ENCODE data around the gene PCBP1.
"Not testable (repeated sequence)": the region's sequence is repeated elsewhere in the genome, so short reads cannot be mapped to it uniquely, and the experiment has no call there.

PCBP1 gene

GRCh38 chr2:70099270-70099669, 12.0 kb downstream of the PCBP1 start:
- DNase-seq (ENCODE audit: low spot score), result no peak

- no peak for DNase-seq (ENCODE audit: low spot score)
These were observed 13.9 kb downstream of the PCBP1 start for GRCh38 chr2:70101174-70101573.

- DNase-seq (ENCODE audit: low spot score), result not testable (repeated sequence)
These were observed 14.4 kb downstream of the PCBP1 start for GRCh38 chr2:70101686-70102085.

- DNase-seq (ENCODE audit: low spot score), result not testable (repeated sequence)
These were observed 15.1 kb downstream of the PCBP1 start for GRCh38 chr2:70102323-70102905.

- peak; percentile 33 for DNase-seq (ENCODE audit: low spot score)
These were observed 16.3 kb downstream of the PCBP1 start for GRCh38 chr2:70103531-70104061.

GRCh38 chr2:70104231-70105111, 17.2 kb downstream of the PCBP1 start:
- peak; percentile 49 for DNase-seq (ENCODE audit: low spot score)

- not testable (repeated sequence) for DNase-seq (ENCODE audit: low spot score)
These were observed 18.9 kb downstream of the PCBP1 start for GRCh38 chr2:70106138-70106537.

GRCh38 chr2:70110397-70110796, 23.1 kb downstream of the PCBP1 start:
- DNase-seq (ENCODE audit: low spot score), result not testable (repeated sequence)

GRCh38 chr2:70111752-70112591, 24.7 kb downstream of the PCBP1 start:
- no peak for DNase-seq (ENCODE audit: low spot score)

GRCh38 chr2:70113359-70114070, 26.2 kb downstream of the PCBP1 start:
- DNase-seq (ENCODE audit: low spot score), result no peak

GRCh38 chr2:70115646-70116442, 28.6 kb downstream of the PCBP1 start:
- DNase-seq (ENCODE audit: low spot score), result no peak

GRCh38 chr2:70116936-70117552, 29.8 kb downstream of the PCBP1 start:
- DNase-seq (ENCODE audit: low spot score), result no peak

- no peak for DNase-seq (ENCODE audit: low spot score)
These were observed 31.6 kb downstream of the PCBP1 start for GRCh38 chr2:70118798-70119454.

- DNase-seq (ENCODE audit: low spot score), result no peak
These were observed 34.5 kb downstream of the PCBP1 start for GRCh38 chr2:70121627-70122372.

GRCh38 chr2:70122470-70122869, 35.2 kb downstream of the PCBP1 start:
- no peak for DNase-seq (ENCODE audit: low spot score)

- DNase-seq (ENCODE audit: low spot score), result no peak
These were observed 36.0 kb downstream of the PCBP1 start for GRCh38 chr2:70123051-70123828.

- DNase-seq (ENCODE audit: low spot score), result no peak
These were observed 36.5 kb downstream of the PCBP1 start for GRCh38 chr2:70123829-70124116.

- peak; percentile 56 for DNase-seq (ENCODE audit: low spot score)
These were observed 37.8 kb downstream of the PCBP1 start for GRCh38 chr2:70124983-70125480.

Data from CD4-positive, alpha-beta T cell treated with Interleukin-15 for 4 hours (primary cell).